ENCODE results near the gene UQCC3. TPM values are rescaled to one million over a fixed set of nuclear protein-coding genes. Genes with fewer than 3 reads are reported as not detected.
A peak's percentile ranks its signal among the peaks of the same experiment; 100 is the strongest.

UQCC3 gene
- total and polyA plus RNA-seq, 9 of the 15 experiments (the other 6 are each of a cell fraction or from before 2014, with no cell fraction given), result 3.3 to 44.3 (median 8.0) TPM

GRCh38 chr11:62652161-62653006 is 19.1 kb upstream of the UQCC3 start:
- ChIA-PET POLR2A (interaction anchor here (0.6 to 1.4 kb wide), 11 partner anchors 8 to 256 kb away, joined by 3 to 52 read pairs (median 4); partner anchors contain the start of genes C11orf98, CSKMT, LBHD1 and UQCC3), CTCF (ENCODE audit: low intra/inter-chr PET ratio) (no interaction called here)
- Histone ChIP-seq H3K4me1 (replicated peaks in 1 of 2; ENCODE audit: control insufficient read depth in 2 of 2, insufficient read depth in 2 of 2, low read length in 2 of 2) (peaks cover 11 to 36% of the 10 kb centered on the region in 2 experiments; a peak in 4 of 5 replicates), H3K9ac (ENCODE audit: insufficient read depth in 1 of 2, low read depth in 2 of 2, low read length in 2 of 2) (peak overlapping the region; percentile 87 to 98), H3K9me3 (replicated peaks; ENCODE audit: control insufficient read depth, insufficient read depth, low read depth, low read length) (no peaks in the 10 kb centered on the region), H3K27ac (ENCODE audit: extremely low read depth, low read depth, low read length) (peak overlapping the region; percentile 80), H3K27me3 (ENCODE audit: control insufficient read depth in 2 of 2, insufficient read depth in 2 of 2, low read length in 2 of 2) (no peaks in the 10 kb centered on the region), H3K9me1 (ENCODE audit: control insufficient read depth, insufficient read depth, low read length) (no peaks in the 10 kb centered on the region), H2AFZ (ENCODE audit: low read depth, low read length) (peak overlapping the region; percentile 95; the same call in 1 of the 2 replicates), H4K20me1 (replicated peaks; ENCODE audit: control insufficient read depth, insufficient read depth, low read length) (peaks cover 9% of the 10 kb centered on the region), H3K4me2 (ENCODE audit: insufficient read depth, low read length) (peak overlapping the region; percentile 91), H3K4me3 (peak overlapping the region; percentile 77), H3K36me3 (ENCODE audit: control insufficient read depth, insufficient read depth, low read length) (peaks cover 35% of the 10 kb centered on the region; the same call in 2 of the 3 replicates), H3K79me2 (ENCODE audit: control insufficient read depth, insufficient read depth, low read length) (peaks cover 27% of the 10 kb centered on the region)
- 12% methylated on average over 14 of the region's 16 CpGs for WGBS (ENCODE audit: insufficient coverage, low coverage, missing lambda C conversion rate)
- intact Hi-C loops (cut with micrococcal nuclease), result no loop called here
- in situ Hi-C loops (cut with MboI), result no loop called here
- peak; percentile 33 for ATAC-seq
- DNase-seq (ENCODE audit: extremely low read depth in 1 of 4, low spot score in 3 of 4), result peak in 3 of 4 experiments; percentile 11 to 31 (median 20)
- FAIRE-seq, result peak; percentile 73
- BruUV-seq (replicated peaks), result TSS peak; percentile 67
- TF ChIP-seq ZBTB11 (CRISPR knock-in tag; IDR thresholded peaks at IDR 0.05) (0 out of 6 replicates have a peak, but pooled peaks of 1 of the 3 experiments have one; percentile 88), ILF3 (IDR thresholded peaks at IDR 0.05; ENCODE audit: borderline replicate concordance) (no peak), ZC3H8 (IDR thresholded peaks at IDR 0.05) (no peak), PRPF4 (IDR thresholded peaks at IDR 0.05; ENCODE audit: insufficient read depth, low read depth, low read length, poor library complexity, severe bottlenecking) (no peak), TFAM (CRISPR knock-in tag; conservative IDR thresholded peaks at IDR 0.05) (no peak), NR2F6 (CRISPR knock-in tag; IDR thresholded peaks at IDR 0.05) (no peak), MAFK (IDR thresholded peaks at IDR 0.05; ENCODE audit: low read length) (no peak), NRF1 (conservative IDR thresholded peaks at IDR 0.05 in 1 of 2, IDR thresholded peaks at IDR 0.05 in 1 of 2) (no peak), DPF2 (IDR thresholded peaks at IDR 0.05) (0 out of 2 replicates have a peak, but pooled peaks have one; percentile 14), NCOR1 (IDR thresholded peaks at IDR 0.05) (no peak), PKNOX1 (IDR thresholded peaks at IDR 0.05) (0 out of 2 replicates have a peak, but pooled peaks have one; percentile 15), MEIS2 (IDR thresholded peaks at IDR 0.05; ENCODE audit: partially characterized antibody) (peak; percentile 54), ZNF780A (CRISPR knock-in tag; IDR thresholded peaks at IDR 0.05) (no peak), MAX (CRISPR knock-in tag; IDR thresholded peaks at IDR 0.05) (no peak), SMARCA4 (IDR thresholded peaks at IDR 0.05) (peak; percentile 59), TAF9B (IDR thresholded peaks at IDR 0.05; ENCODE audit: partially characterized antibody) (no peak), FOXK1 (CRISPR knock-in tag; IDR thresholded peaks at IDR 0.05; ENCODE audit: borderline replicate concordance) (0 out of 2 replicates have a peak, but pooled peaks have one; percentile 22), ARID1B (IDR thresholded peaks at IDR 0.05) (peak; percentile 40; the same call in 1 of the 2 replicates)
